IPS-20b (cell line): Measurements from ENCODE around the gene ZNF225.
A peak's percentile ranks its signal among the peaks of the same experiment; 100 is the strongest.
"Not testable (repeated sequence)": the region's sequence is repeated elsewhere in the genome, so short reads cannot be mapped to it uniquely, and the experiment has no call there.

Experiments
- H3K27ac ChIP-seq: one replicate; pipeline ENCODE4 v1.5.1; 2013; ENCODE audit warnings: low read length
- H3K27me3 ChIP-seq: 2 replicates; pipeline ENCODE4 v1.6.1; 2013; ENCODE audit warnings: mild to moderate bottlenecking, low read length, inconsistent platforms; ENCODE audit not compliant: insufficient read depth
- H3K36me3 ChIP-seq: 2 replicates; pipeline ENCODE4 v1.6.1; 2013; ENCODE audit warnings: low read depth, mild to moderate bottlenecking, inconsistent platforms, low read length, moderate library complexity; ENCODE audit not compliant: insufficient read depth
- H3K4me1 ChIP-seq: 2 replicates; pipeline ENCODE4 v1.6.1; 2013; ENCODE audit warnings: mild to moderate bottlenecking, control low read depth, inconsistent platforms, low read length, moderate library complexity; ENCODE audit not compliant: insufficient read depth
- H3K4me3 ChIP-seq: 2 replicates; pipeline ENCODE4 v1.5.1; 2013; ENCODE audit warnings: mild to moderate bottlenecking, low read length, inconsistent platforms
- H3K9ac ChIP-seq: 2 replicates; pipeline ENCODE4 v1.6.1; 2013; ENCODE audit warnings: low read depth, mild to moderate bottlenecking, inconsistent platforms, low read length, moderate library complexity
- H3K9me3 ChIP-seq: 2 replicates; pipeline ENCODE4 v1.6.1; 2013; ENCODE audit warnings: mild to moderate bottlenecking, low read depth, low read length, inconsistent platforms; ENCODE audit not compliant: insufficient read depth

ZNF225 gene

DNA sequence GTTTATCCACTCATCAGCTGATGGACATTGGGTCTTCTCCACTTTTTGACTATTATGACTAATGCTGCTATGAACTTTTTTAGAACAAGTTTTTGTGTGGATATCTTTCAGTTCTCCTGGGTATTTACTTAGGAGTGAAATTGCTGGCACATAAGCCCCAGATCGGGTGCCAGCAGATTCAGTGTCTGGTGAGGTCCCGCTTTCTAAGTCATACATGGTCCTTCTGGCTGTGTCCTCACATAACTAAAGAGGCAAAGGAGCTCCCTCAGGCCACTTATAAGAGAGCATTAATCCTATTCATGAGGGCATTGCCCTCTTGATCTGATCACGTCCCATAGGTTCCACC lies 51.1 kb downstream of the ZNF225 start:
- Histone ChIP-seq H3K27me3 (no peaks in the 10 kb centered on the region), H3K27ac (no peak overlapping the region), H3K9ac (peak overlapping the region; percentile 92; the same call in 1 of the 2 replicates), H3K4me1 (peaks cover 4% of the 10 kb centered on the region; the same call in 1 of the 2 replicates), H3K4me3 (peak overlapping the region; percentile 93), H3K9me3 (peaks cover 18% of the 10 kb centered on the region; the same call in 1 of the 2 replicates), H3K36me3 (peaks cover 25% of the 10 kb centered on the region)

DNA sequence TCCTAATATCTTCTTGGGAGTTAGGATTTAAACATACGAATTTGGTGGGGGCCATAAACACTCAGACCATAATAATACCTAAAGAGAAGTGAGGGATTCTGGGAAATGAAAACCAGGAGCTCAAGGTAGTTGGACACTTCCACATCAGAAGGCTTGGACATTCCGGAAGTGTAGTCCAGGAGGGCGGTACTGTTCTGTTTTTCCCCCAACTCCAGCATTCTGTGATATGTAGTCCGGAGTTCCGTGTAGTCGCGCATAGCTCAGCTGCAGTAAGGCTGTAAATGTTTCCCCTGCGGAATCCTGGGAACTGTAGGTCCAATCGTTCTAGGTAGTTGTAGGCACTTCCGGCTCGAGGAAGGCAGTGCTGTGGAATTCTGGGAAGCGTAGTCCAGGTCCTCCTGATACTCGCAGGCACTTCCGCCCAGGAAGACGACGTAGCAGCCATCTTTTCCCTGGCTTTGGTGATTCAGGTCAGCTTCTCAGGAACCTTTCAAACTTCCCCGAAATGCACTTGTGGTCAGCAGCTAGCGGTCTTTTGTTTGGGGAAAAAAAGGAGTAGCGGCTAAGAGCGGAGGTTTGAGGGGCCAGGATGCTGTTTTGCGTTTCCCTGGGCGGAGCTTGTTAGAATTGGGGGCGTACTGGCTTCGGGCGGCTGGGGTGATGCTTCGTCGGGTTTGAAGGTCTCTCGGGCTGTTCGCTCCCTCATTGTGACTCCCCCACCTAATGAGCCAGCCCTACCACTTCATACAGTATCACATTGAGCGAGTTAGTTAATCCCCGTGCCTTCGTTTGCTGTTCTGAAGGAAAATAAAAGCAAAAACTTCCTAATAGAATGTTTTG lies 51.7 kb downstream of the ZNF225 start, which contains the start of gene ZNF226:
TSS of gene ZNF226 (plus strand) at position 428 of the 840 bp plus-strand sequence. CDS start 4,981 bp downstream, outside the sequence.
- peak within 1 kb of the TSS; percentile 93 for H3K4me3 ChIP-seq
- H3K4me1 ChIP-seq: peaks cover 4% of the 10 kb centered on the region; the same call in 1 of the 2 replicates
- H3K36me3 ChIP-seq: peaks cover 31% of the 10 kb centered on the region
- H3K27me3 ChIP-seq: no peaks in the 10 kb centered on the region
- peak within 1 kb of the TSS; percentile 57 for H3K27ac ChIP-seq
- H3K9me3 ChIP-seq: peaks cover 13% of the 10 kb centered on the region; the same call in 1 of the 2 replicates
- H3K9ac ChIP-seq: peak within 1 kb of the TSS; percentile 92

DNA sequence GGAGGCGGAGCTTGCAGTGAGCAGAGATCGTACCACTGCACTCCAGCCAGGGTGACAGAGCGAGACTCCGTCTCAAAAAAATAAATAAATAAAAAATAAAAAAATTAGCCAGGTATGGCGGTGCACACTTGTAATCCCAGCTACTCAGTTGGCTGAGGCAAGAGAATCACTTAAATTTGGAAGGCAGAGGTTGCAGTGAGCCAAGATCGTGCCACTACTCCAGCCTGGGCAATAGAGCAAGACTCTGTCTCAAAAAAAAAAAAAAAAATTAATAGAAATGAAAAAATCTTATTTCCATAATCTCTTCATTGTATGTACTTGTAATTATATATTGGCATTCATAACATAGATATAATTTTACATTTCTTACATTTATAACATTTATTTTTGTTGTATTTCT lies 57.5 kb downstream of the ZNF225 start:
- not testable (repeated sequence) for H3K27ac ChIP-seq, H3K4me3 ChIP-seq, H3K9ac ChIP-seq, H3K4me1 ChIP-seq, H3K27me3 ChIP-seq
- peaks cover 83% of the 10 kb centered on the region for H3K36me3 ChIP-seq
- peaks cover 35% of the 10 kb centered on the region for H3K9me3 ChIP-seq

DNA sequence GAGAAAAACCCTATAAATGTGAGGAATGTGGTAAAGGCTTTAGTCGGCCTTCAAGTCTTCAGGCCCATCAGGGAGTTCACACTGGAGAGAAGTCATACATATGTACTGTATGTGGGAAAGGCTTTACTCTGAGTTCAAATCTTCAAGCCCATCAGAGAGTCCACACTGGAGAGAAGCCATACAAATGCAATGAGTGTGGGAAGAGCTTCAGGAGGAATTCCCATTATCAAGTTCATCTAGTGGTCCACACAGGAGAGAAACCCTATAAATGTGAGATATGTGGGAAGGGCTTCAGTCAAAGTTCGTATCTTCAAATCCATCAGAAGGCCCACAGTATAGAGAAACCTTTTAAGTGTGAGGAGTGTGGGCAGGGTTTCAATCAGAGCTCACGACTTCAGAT lies 63.4 kb downstream of the ZNF225 start:
- Histone ChIP-seq H3K36me3 (peaks cover 66% of the 10 kb centered on the region), H3K9me3 (peaks cover 86% of the 10 kb centered on the region)

DNA sequence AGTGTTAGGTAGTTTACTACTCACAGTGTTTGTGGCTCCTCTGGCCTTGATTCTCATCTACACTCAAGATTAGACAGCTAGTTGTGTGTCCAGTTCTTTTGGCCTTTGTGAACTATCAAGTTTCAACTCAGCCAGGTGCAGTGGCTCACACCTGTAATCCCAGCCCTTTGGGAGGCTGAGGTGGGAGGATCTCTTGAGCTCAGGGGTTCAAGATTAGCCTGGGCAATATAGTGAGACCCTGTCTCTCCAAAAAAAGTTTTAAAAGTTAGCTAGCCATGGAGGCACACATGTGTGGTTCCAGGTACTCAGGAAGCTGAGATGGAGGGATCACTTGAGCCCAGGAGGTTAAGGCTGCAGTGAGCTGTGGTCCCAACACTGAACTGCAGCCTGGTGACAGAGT lies 67.8 kb downstream of the ZNF225 start:
- no peak overlapping the region for H3K27ac ChIP-seq
- H3K27me3 ChIP-seq: no peaks in the 10 kb centered on the region
- no peak overlapping the region for H3K4me3 ChIP-seq
- no peak overlapping the region for H3K9ac ChIP-seq
- peaks cover 74% of the 10 kb centered on the region for H3K9me3 ChIP-seq
- peaks cover 23% of the 10 kb centered on the region for H3K36me3 ChIP-seq
- no peaks in the 10 kb centered on the region for H3K4me1 ChIP-seq

More for the DNA sequence above, 63.4 kb downstream of the ZNF225 start:
- no peak overlapping the region for H3K9ac ChIP-seq
- no peak overlapping the region for H3K27ac ChIP-seq
- peak overlapping the region; percentile 44; the same call in 1 of the 2 replicates for H3K4me3 ChIP-seq
- no peaks in the 10 kb centered on the region for H3K27me3 ChIP-seq
- no peaks in the 10 kb centered on the region for H3K4me1 ChIP-seq

DNA sequence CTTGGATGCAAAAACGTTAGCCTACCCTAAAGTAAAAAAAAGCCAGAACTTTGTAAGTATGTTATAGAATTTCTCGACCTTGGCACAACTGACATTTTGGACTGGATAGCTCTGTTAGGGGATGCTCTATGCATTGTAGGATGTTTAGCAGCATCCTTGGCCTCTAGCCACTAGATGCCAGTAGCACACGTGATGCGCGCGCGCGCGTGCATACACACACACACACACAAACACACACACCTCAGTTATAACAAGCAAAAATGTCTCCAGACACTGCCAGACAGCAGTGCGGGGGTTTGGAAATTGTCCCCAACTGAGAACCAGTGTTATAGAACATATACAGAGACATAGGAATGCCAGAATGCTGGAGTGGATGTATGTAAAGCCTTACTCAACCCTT lies 68.9 kb downstream of the ZNF225 start:
- H3K4me1 ChIP-seq: no peaks in the 10 kb centered on the region
- no peak overlapping the region for H3K27ac ChIP-seq
- H3K9ac ChIP-seq: no peak overlapping the region
- peaks cover 11% of the 10 kb centered on the region for H3K36me3 ChIP-seq
- H3K27me3 ChIP-seq: no peaks in the 10 kb centered on the region
- no peak overlapping the region for H3K4me3 ChIP-seq
- peaks cover 71% of the 10 kb centered on the region for H3K9me3 ChIP-seq
